ENCODE measurements around the gene SMARCA4.

- no peak for TF ChIP-seq CTCF (conservative IDR thresholded peaks at IDR 0.05)
- no peak for TF ChIP-seq ZFX (IDR thresholded peaks at IDR 0.05)
These were observed 37.3 kb upstream of the SMARCA4 start for GRCh38 chr19:10923260-10924112.

Data from C4-2B (cell line).